A673 (cell line): ENCODE data around the gene ARID5B.

Experiments
- CTCF ChIP-seq: fragments of 300-800, 200-600 bp; sonication (generic); conservative IDR thresholded peaks from 2 replicates; pipeline ENCODE4 v1.5.1; 2017; ENCODE audit warnings: low read depth, mild to moderate bottlenecking, antibody characterized with exemption, low read length, moderate library complexity, mixed read lengths
- EZH2 ChIP-seq: fragments of 200-600 bp; sonication (generic); IDR thresholded peaks from 2 replicates; pipeline ENCODE4 v1.6.1; 2017; ENCODE audit warnings: borderline replicate concordance, low read depth, mild to moderate bottlenecking, mixed read lengths, antibody characterized with exemption, low read length; ENCODE audit not compliant: poor library complexity, severe bottlenecking

GRCh38 chr10:62113680-62114079 lies 212.2 kb downstream of the ARID5B start:
- no peak for TF ChIP-seq CTCF
- no peak for TF ChIP-seq EZH2
